ENCODE data around the gene EIF2D.
"Not testable (repeated sequence)": the region's sequence is repeated elsewhere in the genome, so short reads cannot be mapped to it uniquely, and the experiment has no call there.

Gene EIF2D

GRCh38 chr1:206586501-206587445 is 25.5 kb downstream of the EIF2D start:
- DNase-seq: no peak

DNA sequence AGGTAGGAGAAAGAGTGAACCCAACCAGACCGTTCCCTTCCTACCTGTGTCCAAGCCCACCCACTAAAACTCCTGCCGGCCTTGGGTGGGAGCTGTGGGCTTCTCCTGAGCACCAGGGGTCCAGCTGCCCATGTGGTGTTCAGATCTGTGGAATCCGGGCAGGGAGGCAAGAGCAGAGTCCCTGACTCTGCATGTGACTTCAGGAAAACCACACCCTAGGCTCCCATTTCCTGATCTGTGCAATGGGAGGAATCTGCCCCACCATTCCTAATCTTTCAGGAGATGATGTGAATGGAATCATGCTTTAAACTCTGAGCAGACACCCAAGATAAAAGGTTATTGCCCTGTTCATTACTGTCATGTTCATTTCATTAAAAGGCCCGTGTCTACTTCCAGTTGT is 27.6 kb downstream of the EIF2D start:
- DNase-seq: no peak

DNA sequence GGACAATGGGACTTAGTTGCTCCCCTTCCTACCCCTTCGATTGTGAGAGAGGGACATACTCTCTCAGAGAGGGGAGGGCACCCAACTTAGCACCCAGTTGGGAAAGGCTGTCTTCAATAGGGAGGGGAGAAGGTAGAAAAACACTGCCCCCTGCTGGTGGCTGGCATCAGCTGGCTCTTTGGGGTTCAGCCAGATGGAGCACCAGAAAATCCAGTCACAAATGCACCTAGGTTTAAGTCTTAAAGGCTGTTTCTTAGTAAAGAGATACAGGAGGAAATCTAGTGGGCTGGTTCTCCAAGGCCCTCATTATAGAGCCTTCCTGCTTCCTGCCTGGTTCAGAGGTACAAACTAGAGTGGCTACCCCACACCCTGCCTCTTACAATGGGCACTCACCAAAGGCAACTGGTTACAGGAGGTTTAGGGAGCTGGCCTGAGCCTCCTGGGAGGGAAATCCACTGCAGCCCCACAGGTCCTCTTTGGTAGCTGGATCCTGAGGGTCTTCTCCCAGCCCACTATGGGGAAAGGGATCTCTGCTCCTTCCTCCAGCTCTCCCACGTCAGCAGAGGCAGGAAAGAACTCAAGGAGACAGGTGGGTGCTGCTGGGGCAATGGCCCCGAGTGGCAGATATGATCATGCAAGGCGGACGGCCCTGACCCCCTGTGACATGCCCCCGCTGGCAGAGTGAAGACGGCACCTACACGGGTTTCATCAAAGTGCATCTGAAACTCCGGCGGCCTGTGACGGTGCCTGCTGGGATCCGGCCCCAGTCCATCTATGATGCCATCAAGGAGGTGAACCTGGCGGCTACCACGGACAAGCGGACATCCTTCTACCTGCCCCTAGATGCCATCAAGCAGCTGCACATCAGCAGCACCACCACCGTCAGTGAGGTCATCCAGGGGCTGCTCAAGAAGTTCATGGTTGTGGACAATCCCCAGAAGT is 28.3 kb downstream of the EIF2D start:
- peak; percentile 56 for DNase-seq

DNA sequence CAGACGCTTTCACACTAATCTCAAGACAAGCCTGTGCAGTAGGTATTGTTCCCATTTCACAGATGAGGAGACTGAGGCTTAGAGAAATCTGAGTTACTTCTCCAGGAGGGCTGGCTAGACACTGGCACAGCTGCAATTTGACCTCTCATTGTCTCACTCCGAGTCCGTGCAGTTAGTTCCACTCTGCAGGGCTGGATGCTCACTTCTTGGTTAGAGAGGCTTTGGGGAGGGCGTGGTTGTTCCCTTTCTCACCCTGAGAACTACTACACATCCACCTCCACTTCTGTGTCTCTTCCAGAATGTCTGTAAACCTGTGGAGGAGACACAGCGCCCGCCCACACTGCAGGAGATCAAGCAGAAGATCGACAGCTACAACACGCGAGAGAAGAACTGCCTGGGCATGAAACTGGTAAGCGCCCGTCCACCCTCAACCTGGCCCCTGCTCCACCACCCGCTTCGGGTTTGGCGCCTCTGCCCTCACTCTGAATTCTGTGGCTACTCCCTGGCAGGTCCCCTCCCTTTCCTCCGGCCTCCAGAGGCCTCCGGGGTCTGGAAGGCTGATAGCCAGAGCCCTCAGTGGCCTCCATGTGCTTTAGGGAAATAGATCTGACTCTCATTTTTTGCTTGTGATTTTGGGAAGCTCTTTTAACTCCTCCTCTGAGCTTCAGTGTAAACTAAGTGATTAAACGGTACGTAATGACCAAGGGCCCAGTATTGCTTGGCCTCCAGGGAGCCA is 29.1 kb downstream of the EIF2D start:
- DNase-seq: no peak

- DNase-seq: no peak
These were observed 29.7 kb downstream of the EIF2D start for GRCh38 chr1:206582537-206582936.

DNA sequence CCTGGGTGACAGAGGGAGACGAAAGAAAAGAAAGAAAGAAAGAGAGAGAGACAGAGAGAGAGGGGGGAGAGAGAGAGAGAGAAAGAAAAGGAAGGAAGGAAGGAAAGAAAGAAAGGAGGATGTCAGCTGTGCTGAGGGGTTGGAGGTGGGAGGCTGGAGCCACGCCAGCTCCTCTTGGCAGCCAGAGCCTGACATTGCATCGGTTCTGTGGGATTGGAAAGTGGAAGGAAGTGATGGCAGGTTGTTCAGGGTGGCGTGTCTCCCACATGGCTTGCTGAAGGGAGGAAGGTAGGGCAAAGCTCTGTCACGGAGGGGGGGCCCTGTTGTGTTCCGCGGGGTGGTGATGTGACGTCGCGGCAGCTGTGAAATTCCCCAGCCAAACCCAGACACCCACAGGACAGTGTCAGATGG is 30.7 kb downstream of the EIF2D start:
- peak; percentile 16 for DNase-seq

- DNase-seq: not testable (repeated sequence)
These were observed 31.2 kb downstream of the EIF2D start for GRCh38 chr1:206581114-206581497.

- no peak for DNase-seq
These were observed 31.7 kb downstream of the EIF2D start for GRCh38 chr1:206580438-206581113.

GRCh38 chr1:206579747-206580437 is 32.4 kb downstream of the EIF2D start:
- no peak for DNase-seq

DNA sequence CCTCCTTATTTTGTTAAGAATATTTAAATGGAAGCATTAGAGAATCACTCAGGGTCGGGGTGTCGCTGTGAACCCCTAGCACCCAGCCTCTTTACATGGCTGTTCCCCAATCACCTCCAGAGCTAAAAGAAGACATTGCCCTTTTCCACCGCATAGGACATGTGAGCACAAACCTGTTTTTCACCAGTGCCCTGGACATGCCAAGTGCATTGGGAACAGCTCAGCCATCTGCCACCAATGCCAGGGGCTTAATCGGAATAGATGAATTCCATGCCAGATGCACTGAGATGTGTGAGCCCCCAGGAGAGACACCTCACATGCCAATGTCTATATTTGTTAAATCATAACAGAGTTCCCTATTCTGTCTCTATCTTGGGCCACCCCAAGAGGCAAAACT is 33.3 kb downstream of the EIF2D start:
- DNase-seq: no peak

GRCh38 chr1:206578068-206578977 is 33.9 kb downstream of the EIF2D start:
- no peak for DNase-seq

GRCh38 chr1:206577626-206578025 is 34.6 kb downstream of the EIF2D start:
- no peak for DNase-seq

- peak; percentile 57 for DNase-seq
These were observed 36.1 kb downstream of the EIF2D start for GRCh38 chr1:206575894-206576737.

GRCh38 chr1:206575165-206575893 is 36.9 kb downstream of the EIF2D start:
- no peak for DNase-seq

DNA sequence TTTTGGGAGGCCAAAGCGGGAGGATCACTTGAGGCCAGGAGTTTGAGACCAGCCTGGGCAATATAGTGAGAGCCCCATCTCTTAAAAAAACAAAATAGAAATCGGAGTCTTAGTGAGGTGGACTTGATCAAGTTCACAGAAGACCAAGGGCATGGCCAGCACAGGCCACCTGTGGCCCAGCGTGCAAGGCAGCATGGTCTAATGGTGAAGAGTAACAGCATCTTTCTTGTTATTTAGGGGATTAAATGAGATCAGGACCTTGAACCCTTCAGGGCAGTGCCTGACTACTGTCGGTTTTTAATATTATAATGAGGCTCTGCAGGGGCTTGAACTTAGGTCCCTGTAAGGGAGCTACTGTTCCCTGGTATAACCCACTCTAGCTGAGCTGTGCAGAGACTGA is 38.5 kb downstream of the EIF2D start:
- no peak for DNase-seq

- no peak for DNase-seq
These were observed 38.9 kb downstream of the EIF2D start for GRCh38 chr1:206573319-206573718.

GRCh38 chr1:206572835-206573234 is 39.4 kb downstream of the EIF2D start:
- DNase-seq: no peak

- no peak for DNase-seq
These were observed 41.7 kb downstream of the EIF2D start for GRCh38 chr1:206570529-206570928.

DNA sequence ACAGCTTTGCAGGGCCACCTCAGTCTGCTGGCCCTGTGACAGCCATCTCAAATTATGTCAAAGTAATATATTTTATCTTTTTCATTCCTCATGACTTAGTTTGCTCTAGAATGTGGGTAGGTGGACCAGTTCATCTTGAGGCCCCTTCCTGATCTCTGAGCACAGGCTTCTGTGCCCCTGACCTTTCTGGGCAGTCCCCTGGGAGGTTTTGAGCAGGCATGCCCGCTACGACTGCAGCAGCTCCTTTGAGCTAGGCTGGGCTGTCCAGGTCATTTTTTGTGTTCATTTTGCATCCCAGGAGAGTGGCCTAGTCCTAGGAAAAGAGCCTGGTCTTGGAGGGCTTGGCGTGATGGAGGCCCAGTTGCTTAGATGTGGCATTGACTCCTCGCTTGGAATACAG is 42.7 kb downstream of the EIF2D start:
- no peak for DNase-seq
